Gastrocnemius medialis (tissue), 4 donors: ENCODE measurements around the gene EPAS1.

ENCODE experiments used
- POLR2A ChIP-seq, 2 donors: fragments of 450-650 bp; IDR thresholded peaks; one replicate each; pipeline ENCODE4 v1.6.1; 2017; ENCODE audit warnings: antibody characterized with exemption in 2 of 2, mild to moderate bottlenecking in 2 of 2, moderate library complexity in 2 of 2
- TF ChIP-seq, protein P1 (sequence below), 5 experiments: fragments of 450-650 bp in 3 of 5; fragments of 200-600 bp in 2 of 5; sonication (generic) in 2 of 5; IDR thresholded peaks in 4 of 5; conservative IDR thresholded peaks in 1 of 5; 1 replicate in 4 of 5; 2 replicates in 1 of 5; pipeline ENCODE4 v1.5.1; 2016 to 2019; ENCODE audit warnings: antibody characterized with exemption in 5 of 5, mild to moderate bottlenecking in 3 of 5, moderate library complexity in 3 of 5

DNA sequence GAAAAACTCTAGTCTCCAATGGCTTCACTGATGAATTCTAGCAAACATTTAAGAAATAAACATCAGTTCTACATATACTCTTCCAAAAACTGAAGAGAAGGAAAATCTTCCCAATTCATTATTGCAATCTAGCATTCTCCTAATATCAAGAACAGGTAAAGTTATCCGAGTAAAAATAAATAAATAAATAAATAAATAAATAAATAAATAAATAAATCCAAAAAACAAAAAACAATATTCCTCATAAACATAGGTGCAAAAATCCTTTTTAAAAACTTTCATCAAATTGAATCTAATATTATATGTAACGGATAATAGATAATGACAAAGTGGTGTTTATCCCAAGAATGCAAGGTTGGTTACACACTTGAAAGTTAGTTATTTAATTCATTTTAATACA lies 123.7 kb downstream of the EPAS1 start:
- TF ChIP-seq, protein P1, sequence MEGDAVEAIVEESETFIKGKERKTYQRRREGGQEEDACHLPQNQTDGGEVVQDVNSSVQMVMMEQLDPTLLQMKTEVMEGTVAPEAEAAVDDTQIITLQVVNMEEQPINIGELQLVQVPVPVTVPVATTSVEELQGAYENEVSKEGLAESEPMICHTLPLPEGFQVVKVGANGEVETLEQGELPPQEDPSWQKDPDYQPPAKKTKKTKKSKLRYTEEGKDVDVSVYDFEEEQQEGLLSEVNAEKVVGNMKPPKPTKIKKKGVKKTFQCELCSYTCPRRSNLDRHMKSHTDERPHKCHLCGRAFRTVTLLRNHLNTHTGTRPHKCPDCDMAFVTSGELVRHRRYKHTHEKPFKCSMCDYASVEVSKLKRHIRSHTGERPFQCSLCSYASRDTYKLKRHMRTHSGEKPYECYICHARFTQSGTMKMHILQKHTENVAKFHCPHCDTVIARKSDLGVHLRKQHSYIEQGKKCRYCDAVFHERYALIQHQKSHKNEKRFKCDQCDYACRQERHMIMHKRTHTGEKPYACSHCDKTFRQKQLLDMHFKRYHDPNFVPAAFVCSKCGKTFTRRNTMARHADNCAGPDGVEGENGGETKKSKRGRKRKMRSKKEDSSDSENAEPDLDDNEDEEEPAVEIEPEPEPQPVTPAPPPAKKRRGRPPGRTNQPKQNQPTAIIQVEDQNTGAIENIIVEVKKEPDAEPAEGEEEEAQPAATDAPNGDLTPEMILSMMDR (IDR thresholded peaks at IDR 0.05 in 4 of 5, conservative IDR thresholded peaks at IDR 0.05 in 1 of 5): no peak
- TF ChIP-seq POLR2A (IDR thresholded peaks at IDR 0.05): no peak
